Erythroblast (primary cell): ENCODE measurements around the gene SERPINI2.

ENCODE experiments used
- GATA1 ChIP-seq: IDR thresholded peaks from 2 replicates; pipeline ENCODE4 v1.6.1; 2011; ENCODE audit warnings: low read depth, mild to moderate bottlenecking, control low read depth, low read length, moderate library complexity
- POLR2A ChIP-seq: IDR thresholded peaks from 2 replicates; pipeline ENCODE4 v1.6.1; 2011; ENCODE audit warnings: mild to moderate bottlenecking, low read length

GRCh38 chr3:167441256-167441655, 32.6 kb downstream of the SERPINI2 start:
- TF ChIP-seq POLR2A (no peak), GATA1 (no peak)
